ENCODE results near the gene DUSP22.
"Not testable (repeated sequence)": the region's sequence is repeated elsewhere in the genome, so short reads cannot be mapped to it uniquely, and the experiment has no call there.

DUSP22 gene

GRCh38 chr6:366389-367297 is 74.4 kb downstream of the DUSP22 start:
- DNase-seq, result no peak

- DNase-seq, result no peak
Observed at GRCh38 chr6:367298-367794, 75.1 kb downstream of the DUSP22 start.

DNA sequence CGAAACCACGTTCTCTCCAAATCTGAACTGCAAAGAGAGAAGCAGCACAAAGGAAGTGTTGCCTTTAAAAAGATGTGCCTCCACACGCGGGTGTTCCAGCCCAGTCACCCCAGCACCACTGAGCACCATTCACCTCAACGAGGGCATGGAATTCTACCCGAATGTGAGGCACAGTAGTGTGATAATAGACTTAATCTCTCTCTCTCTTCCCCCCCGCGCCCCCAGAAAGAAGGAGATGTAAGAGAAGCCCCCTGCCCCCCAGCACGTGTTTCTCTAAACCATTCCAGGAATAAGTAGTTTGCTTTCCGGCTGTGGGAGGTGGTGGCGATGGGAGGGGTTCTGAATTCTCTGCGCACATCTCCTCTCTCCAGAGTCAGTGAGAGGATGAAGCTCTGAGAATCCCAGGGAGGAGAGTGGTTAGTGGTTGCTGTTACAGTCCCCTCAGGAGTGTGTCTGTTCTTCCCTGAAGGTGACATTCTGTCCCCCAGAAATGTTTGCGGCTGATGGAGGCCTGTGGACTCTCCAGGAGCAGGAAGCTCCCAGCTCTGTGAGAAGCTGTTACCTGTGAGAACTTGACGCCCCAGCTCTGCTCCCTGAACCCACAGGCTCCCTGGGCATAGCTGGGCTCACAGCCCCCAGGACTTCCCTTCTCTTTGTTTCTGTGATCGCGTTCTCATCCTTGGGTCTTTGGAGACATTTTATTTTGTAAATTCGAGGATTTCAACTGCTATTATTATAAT is 75.8 kb downstream of the DUSP22 start:
- no peak for DNase-seq

GRCh38 chr6:369559-370431 is 77.5 kb downstream of the DUSP22 start:
- no peak for DNase-seq

DNA sequence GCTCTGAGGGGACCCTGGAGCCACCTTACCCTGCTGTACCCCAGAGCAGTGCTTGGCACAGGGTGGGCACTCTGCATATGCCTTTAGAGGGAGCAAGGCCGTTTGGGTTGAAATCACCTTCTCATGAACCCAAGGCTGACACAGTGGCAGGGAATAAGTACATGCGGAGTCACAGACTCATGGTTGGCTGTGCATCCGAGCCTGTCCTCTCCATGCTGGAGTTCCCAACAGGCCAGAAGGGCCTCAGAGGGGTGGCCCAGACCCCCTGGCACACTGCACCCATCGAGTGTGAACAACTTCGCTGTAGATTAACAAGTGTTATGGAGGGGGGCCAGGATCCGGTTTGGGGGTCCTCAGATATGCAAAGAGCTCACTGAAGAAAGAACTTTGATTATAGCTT is 78.3 kb downstream of the DUSP22 start:
- no peak for DNase-seq

GRCh38 chr6:371851-372250 is 79.6 kb downstream of the DUSP22 start:
- DNase-seq, result not testable (repeated sequence)

DNA sequence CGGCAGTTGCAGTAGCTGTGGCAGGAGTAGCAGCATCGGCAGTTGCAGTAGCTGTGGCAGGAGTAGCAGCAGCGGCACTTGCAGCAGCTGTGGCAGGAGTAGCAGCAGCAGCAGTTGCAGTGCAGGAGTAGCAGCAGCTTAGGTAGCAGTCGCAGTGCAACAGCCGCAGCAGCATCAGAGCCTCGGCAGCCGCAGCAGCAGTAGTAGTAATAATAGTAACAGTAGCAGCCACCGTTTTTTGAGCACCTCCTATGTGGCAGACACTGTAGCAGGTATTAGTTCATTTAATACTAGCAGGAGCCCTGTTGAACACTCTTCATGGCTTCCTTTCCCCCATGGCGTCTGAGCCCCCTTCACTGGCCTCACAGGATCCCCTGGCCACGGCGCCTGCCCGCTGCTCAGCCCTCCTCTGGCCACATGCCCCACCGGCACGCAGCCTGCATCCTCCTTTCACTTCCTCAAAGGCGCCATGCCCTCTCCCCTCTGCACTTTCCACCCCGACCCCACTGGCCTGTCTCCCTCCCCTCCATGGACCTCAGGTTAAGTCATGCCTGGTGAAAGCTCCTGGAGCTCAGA is 80.1 kb downstream of the DUSP22 start:
- DNase-seq, result no peak

DNA sequence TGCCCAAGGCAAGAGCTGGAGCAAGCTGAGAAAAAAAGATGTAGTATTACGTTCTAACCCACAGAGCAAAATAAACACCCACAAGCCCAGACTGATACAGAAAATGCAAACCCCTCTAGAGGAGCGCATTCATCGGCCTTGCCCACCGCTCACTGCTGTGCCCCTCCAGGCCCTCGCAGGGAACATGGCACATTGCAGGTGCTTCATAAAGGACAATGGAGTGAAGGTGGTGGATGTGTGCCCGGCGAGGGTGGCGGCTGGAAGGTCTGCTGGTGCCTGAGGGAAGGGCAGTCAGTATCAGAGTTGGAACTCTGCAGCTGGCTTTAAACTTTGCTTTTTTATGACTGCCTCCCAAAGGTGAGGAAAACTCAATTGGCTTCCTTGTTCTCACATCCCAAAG is 80.7 kb downstream of the DUSP22 start:
- DNase-seq, result no peak

GRCh38 chr6:373773-374724 is 81.8 kb downstream of the DUSP22 start:
- no peak for DNase-seq

DNA sequence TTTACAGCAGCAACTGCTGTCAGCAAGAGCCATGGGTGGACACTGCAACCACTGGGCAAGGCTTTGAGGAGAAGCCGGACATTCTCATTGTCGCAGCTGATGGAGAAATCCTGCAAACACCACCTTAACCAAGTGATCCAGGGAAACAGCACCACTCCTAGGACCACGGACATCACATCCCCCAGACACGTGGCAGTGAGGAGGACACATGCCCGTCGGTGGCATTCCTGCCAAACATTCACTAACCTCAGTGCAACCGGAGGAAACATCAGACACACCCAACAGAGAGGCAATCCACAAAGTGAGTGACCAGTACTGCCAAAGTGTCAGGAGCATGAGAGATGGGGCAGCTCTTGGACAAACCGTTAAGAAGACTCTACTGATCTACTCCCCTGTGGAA is 82.7 kb downstream of the DUSP22 start:
- DNase-seq, result no peak

DNA sequence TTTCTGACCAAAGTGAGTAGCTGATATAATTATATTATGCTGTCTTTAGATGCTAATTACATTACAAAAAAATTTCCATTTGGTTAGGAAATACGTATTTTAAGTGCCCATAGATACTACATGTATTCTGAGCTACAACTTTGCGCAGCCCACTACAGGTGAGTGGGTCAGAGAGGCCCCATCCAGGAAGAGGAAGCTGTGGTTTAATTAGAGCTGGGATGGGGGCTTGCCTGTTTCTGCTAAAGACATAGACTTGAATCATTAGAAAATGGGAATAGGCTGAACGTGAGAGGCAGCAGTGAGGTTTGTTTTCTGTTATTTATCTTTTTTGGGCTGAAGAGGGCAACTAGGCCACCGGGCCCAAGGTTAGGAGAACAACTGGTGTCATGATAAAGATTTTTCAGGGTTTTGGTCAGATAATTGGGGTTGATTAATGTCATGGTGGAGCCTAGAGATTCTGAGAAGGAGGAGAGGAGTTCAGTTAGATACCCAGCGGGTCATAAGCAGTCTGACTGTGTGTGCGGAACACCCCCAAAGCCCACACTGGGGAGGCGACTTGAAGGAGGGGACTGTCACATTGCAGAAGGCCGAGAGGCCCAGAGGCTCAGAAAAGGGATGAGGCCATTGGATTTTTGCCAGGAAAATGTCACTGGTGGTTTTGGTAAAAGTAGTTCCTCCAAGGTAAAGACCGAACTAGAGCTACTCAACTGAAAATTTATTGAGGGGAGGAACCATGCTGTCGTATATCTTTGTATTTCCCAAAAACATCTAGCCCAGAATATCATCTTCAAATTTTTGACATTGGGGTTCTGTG is 84.7 kb downstream of the DUSP22 start:
- DNase-seq, result no peak

- not testable (repeated sequence) for DNase-seq
Observed at GRCh38 chr6:377641-378020, 85.3 kb downstream of the DUSP22 start.

- no peak for DNase-seq
Observed at GRCh38 chr6:378090-378957, 86.0 kb downstream of the DUSP22 start.

- no peak for DNase-seq
Observed at GRCh38 chr6:378958-379409, 86.7 kb downstream of the DUSP22 start.

DNA sequence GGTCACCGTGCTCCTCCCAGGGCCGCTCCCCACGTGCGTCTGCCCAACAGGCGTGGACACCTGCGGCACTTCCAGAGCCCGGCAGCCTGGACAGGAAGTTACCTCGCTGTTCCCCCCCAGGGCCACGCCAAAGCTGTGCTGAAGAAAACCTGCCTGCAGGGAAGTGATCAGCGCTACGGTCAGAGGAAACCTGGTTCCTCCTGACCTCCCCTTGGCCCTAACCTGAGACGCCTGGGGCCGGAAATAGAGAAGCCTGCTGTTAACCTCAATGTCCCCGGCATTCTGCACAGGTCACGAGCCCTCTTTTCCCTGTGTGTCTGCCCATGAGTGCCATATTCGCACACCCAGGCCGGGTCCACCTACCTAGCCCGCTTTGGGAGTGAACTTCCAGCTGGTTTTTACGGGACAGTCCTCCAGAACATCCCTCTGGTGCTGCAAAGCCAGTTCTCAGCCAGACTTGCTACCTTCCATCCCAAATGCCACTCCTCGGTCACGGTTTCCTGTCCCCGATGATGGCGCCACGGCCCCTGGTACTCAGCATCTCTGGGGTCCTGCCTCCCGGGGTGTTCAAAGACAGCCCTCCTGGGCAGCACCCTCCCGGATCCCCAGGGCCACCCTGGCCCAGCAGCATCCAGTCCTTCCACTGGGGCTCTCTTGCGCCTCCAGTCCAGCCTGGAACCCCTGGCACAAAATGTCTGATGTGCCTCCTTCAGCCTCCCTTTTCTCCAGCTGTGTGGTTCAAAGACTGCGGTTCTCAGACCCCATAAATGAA is 87.3 kb downstream of the DUSP22 start:
- DNase-seq, result no peak

- no peak for DNase-seq
Observed at GRCh38 chr6:380234-381218, 88.2 kb downstream of the DUSP22 start.

DNA sequence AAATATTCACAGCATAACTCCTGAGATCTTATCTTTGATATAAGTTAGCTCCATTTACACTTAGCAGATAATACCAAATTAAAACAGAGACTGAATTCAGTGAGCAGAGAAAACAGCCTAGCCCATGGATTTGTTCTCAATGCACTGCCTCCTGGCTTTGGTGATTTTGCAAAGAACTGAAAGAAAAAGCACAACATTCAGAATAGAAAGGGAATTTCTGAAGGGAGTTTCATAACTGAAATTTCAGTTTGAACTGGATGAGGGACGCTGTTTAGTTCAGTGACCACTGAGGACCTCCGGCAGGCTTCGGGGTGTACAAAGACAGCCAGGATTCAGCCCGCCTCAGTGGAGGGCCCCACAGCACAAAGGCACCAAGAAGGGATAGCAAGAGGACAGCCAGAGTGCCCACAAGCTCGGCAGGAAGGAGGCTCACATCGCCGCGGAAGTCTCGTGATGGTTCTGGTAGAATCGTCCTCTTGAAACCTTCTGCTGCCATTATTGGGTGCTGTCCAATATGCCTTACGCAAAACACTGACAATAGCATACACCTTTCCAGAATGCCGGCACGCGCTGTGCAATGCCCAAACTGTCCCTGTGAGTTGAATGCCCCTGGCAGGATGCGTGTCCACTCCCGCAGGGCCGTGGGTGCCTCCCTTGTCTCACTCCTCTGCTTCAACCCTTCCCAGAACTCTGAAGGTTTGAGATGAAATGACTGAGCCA is 89.6 kb downstream of the DUSP22 start:
- DNase-seq, result no peak

Measured in activated CD4-positive, alpha-beta T cell treated with anti-CD3 and anti-CD28 coated beads, Interleukin-2, Interleukin-6, amounts not matched to agents 100 ng/mL and 50 ng/mL, durations not matched to agents 16 hours and 8 hours (primary cell).